ENCODE measurements around the gene GPRC5A.
A peak's percentile ranks its signal among the peaks of the same experiment; 100 is the strongest.

The GPRC5A gene

GRCh38 chr12:12902036-12902435 is 10.7 kb downstream of the GPRC5A start:
- TF ChIP-seq CTCF (IDR thresholded peaks at IDR 0.05; ENCODE audit: low read depth, low read length, missing control alignments): no peak
- H3K4me3 ChIP-seq (replicated peaks; ENCODE audit: low read depth, low read length): peak overlapping the region; percentile 27
- DNase-seq (ENCODE audit: extremely low read depth, low read depth): no peak

GRCh38 chr12:12903642-12904609 is 12.6 kb downstream of the GPRC5A start:
- DNase-seq (ENCODE audit: extremely low read depth, low read depth): no peak
- no peak overlapping the region for H3K4me3 ChIP-seq (replicated peaks; ENCODE audit: low read depth, low read length)
- TF ChIP-seq CTCF (IDR thresholded peaks at IDR 0.05; ENCODE audit: low read depth, low read length, missing control alignments): no peak

- TF ChIP-seq CTCF (IDR thresholded peaks at IDR 0.05; ENCODE audit: low read depth, low read length, missing control alignments): no peak
- no peak for DNase-seq (ENCODE audit: extremely low read depth, low read depth)
- no peak overlapping the region for H3K4me3 ChIP-seq (replicated peaks; ENCODE audit: low read depth, low read length)
These were observed 16.2 kb downstream of the GPRC5A start for GRCh38 chr12:12907552-12907951.

GRCh38 chr12:12908252-12908651 is 16.9 kb downstream of the GPRC5A start:
- DNase-seq (ENCODE audit: extremely low read depth, low read depth): no peak
- H3K4me3 ChIP-seq (replicated peaks; ENCODE audit: low read depth, low read length): no peak overlapping the region
- TF ChIP-seq CTCF (IDR thresholded peaks at IDR 0.05; ENCODE audit: low read depth, low read length, missing control alignments): no peak

- DNase-seq (ENCODE audit: extremely low read depth, low read depth): no peak
- no peak overlapping the region for H3K4me3 ChIP-seq (replicated peaks; ENCODE audit: low read depth, low read length)
- TF ChIP-seq CTCF (IDR thresholded peaks at IDR 0.05; ENCODE audit: low read depth, low read length, missing control alignments): no peak
These were observed 17.3 kb downstream of the GPRC5A start for GRCh38 chr12:12908711-12909110.

- no peak overlapping the region for H3K4me3 ChIP-seq (replicated peaks; ENCODE audit: low read depth, low read length)
- DNase-seq (ENCODE audit: extremely low read depth, low read depth): no peak
- TF ChIP-seq CTCF (IDR thresholded peaks at IDR 0.05; ENCODE audit: low read depth, low read length, missing control alignments): no peak
These were observed 18.0 kb downstream of the GPRC5A start for GRCh38 chr12:12909228-12909994.

Data from HFF-Myc (cell line).